Prostate gland (tissue), 2 donors: Measurements from ENCODE around the gene PHF12.

ENCODE experiments used
- CTCF ChIP-seq, 4 experiments: fragments of 200-600 bp in 2 of 4; fragments of 450-650 bp in 2 of 4; sonication (generic) in 2 of 4; IDR thresholded peaks; 1 replicate in 3 of 4; 2 replicates in 1 of 4; pipeline ENCODE4 v1.5.1; 2016 to 2019; ENCODE audit warnings: antibody characterized with exemption in 4 of 4, mild to moderate bottlenecking in 2 of 4, moderate library complexity in 2 of 4
- POLR2AphosphoS5 ChIP-seq: sonication (generic); formaldehyde crosslinking; IDR thresholded peaks from one replicate; pipeline ENCODE4 v1.6.1; 2017; ENCODE audit warnings: antibody characterized with exemption

GRCh38 chr17:28878981-28879380, 72.3 kb downstream of the PHF12 start:
- TF ChIP-seq POLR2AphosphoS5 (no peak), CTCF (IDR thresholded peaks at IDR 0.05) (peak in 2 of 4 experiments; percentile 26 to 38)
